Body of pancreas (tissue), 4 donors: ENCODE data around the gene BCL7A. TPM values are rescaled to one million over a fixed set of nuclear protein-coding genes. Genes with fewer than 3 reads are reported as not detected.

Source experiments
- ATAC-seq: fragments of 150-250 bp; one replicate; pipeline ENCODE4 v1.9.1; 2016
- DNase-seq, 4 donors: peaks; one replicate each; pipeline ENCODE4 v3.0.0-alpha.2; 2019
- H3K27ac ChIP-seq, 4 donors: fragments of 200-600 bp; sonication (generic); 1 replicate in 3 of 4; 2 replicates in 1 of 4; pipeline versions ENCODE4 v1.5.1 to v1.6.1; 2016 to 2019; ENCODE audit warnings: mild to moderate bottlenecking in 1 of 4, mixed read lengths in 1 of 4, moderate library complexity in 1 of 4
- H3K27me3 ChIP-seq, 2 donors: fragments of 200-600 bp; sonication (generic); one replicate each; pipeline ENCODE4 v1.6.0; 2016; ENCODE audit warnings: mild to moderate bottlenecking in 1 of 2
- H3K36me3 ChIP-seq, 2 donors: fragments of 200-600 bp; sonication (generic); replicated peaks in 1 of 2; 2 replicates each; pipeline ENCODE4 v1.5.1; 2016; ENCODE audit warnings: low read depth in 2 of 2; ENCODE audit not compliant: insufficient read depth in 1 of 2
- H3K4me1 ChIP-seq: fragments of 200-600 bp; sonication (generic); one replicate; pipeline ENCODE4 v1.6.0; 2016
- H3K4me3 ChIP-seq, 2 donors: fragments of 200-600 bp; sonication (generic); 1 replicate in 1 of 2; 2 replicates in 1 of 2; pipeline ENCODE4 v1.5.1; 2016 to 2019
- H3K9me3 ChIP-seq, 3 donors: fragments of 200-600 bp; sonication (generic); 1 replicate in 2 of 3; 2 replicates in 1 of 3; pipeline ENCODE4 v1.5.1; 2016
- CTCF ChIP-seq, 7 experiments: fragments of 450-650 bp in 4 of 7; fragments of 200-600 bp in 3 of 7; sonication (generic) in 3 of 7; IDR thresholded peaks; one replicate each; pipeline ENCODE4 v1.5.1; 2016 to 2019; ENCODE audit warnings: antibody characterized with exemption in 7 of 7
- POLR2A ChIP-seq, 3 donors: fragments of 450-650 bp; IDR thresholded peaks; one replicate each; pipeline ENCODE4 v1.6.1; 2016; ENCODE audit warnings: antibody characterized with exemption in 3 of 3, mild to moderate bottlenecking in 2 of 3
- WGBS, 2 donors: methylation state at CpG; one replicate each; pipeline ENCODE4 v1.1.5; 2017; 5-methylcytosine and 5-hydroxymethylcytosine counted together
- intact Hi-C: fragments of 100-400 bp; cut with DNase I; formaldehyde crosslinking; loops from one replicate; pipeline ENCODE4 v1.15.1; 2023
- total RNA-seq, 2 donors: library from RNA; depleted of rRNA; stranded (reverse); fragments of >200 nt; gene quantifications; one replicate each; pipeline ENCODE4 v1.1.0, GENCODE V29; 2016

BCL7A gene
- total RNA-seq, 2 donors from 2014 or later = 19.1 to 25.2 TPM

GRCh38 chr12:121990114-121990647 lies 31.5 kb upstream of the BCL7A start:
- Histone ChIP-seq H3K4me1 (no peaks in the 10 kb centered on the region), H3K9me3 (no peaks in the 10 kb centered on the region), H3K27me3 (no peaks in the 10 kb centered on the region), H3K4me3 (no peak overlapping the region), H3K27ac (no peak overlapping the region), H3K36me3 (no peaks in the 10 kb centered on the region)
- DNase-seq (no peak), ATAC-seq (no peak)
- TF ChIP-seq POLR2A (IDR thresholded peaks at IDR 0.05) = no peak
- no peak for TF ChIP-seq CTCF (IDR thresholded peaks at IDR 0.05)
- 80 to 86% methylated on average over 4 to 6 of the region's 6 CpGs for WGBS, 2 donors
- intact Hi-C loops = no loop called here

GRCh38 chr12:121990692-121991603 lies 30.7 kb upstream of the BCL7A start:
- intact Hi-C loops = no loop called here
- no peak for ATAC-seq
- TF ChIP-seq CTCF (IDR thresholded peaks at IDR 0.05) (no peak), POLR2A (IDR thresholded peaks at IDR 0.05) (no peak)
- Histone ChIP-seq H3K9me3 (no peaks in the 10 kb centered on the region), H3K4me1 (peaks cover 7% of the 10 kb centered on the region), H3K27ac (no peak overlapping the region), H3K27me3 (no peaks in the 10 kb centered on the region), H3K36me3 (no peaks in the 10 kb centered on the region), H3K4me3 (no peak overlapping the region)
- 63 to 75% methylated on average over 9 to 10 of the region's 10 CpGs for WGBS, 2 donors
- DNase-seq = no peak

GRCh38 chr12:121992059-121992879 lies 29.4 kb upstream of the BCL7A start:
- ATAC-seq (no peak), DNase-seq (peak in 1 of 4 donors; percentile 46)
- no peaks in the 10 kb centered on the region for H3K27me3 ChIP-seq
- intact Hi-C loops = no loop called here
- 76 to 88% methylated on average over 20 to 21 of the region's 21 CpGs for WGBS, 2 donors
- TF ChIP-seq POLR2A (IDR thresholded peaks at IDR 0.05) (no peak), CTCF (IDR thresholded peaks at IDR 0.05) (no peak)
- H3K4me3 ChIP-seq = no peak overlapping the region
- no peak overlapping the region for H3K27ac ChIP-seq
- H3K9me3 ChIP-seq = no peaks in the 10 kb centered on the region
- peaks cover 17% of the 10 kb centered on the region for H3K4me1 ChIP-seq
- no peaks in the 10 kb centered on the region for H3K36me3 ChIP-seq

GRCh38 chr12:121996050-121996944 lies 25.4 kb upstream of the BCL7A start:
- ATAC-seq (peak; percentile 86), DNase-seq (peak in 3 of 4 donors; percentile 19 to 21 (median 20))
- H3K4me3 ChIP-seq = no peak overlapping the region
- 16 to 25% methylated on average over 9 of the region's 9 CpGs for WGBS, 2 donors
- no peaks in the 10 kb centered on the region for H3K27me3 ChIP-seq
- no peaks in the 10 kb centered on the region for H3K36me3 ChIP-seq
- intact Hi-C loops = no loop called here
- peak overlapping the region; percentile 58 to 83 (median 67) for H3K27ac ChIP-seq
- peaks cover 17% of the 10 kb centered on the region for H3K4me1 ChIP-seq
- no peaks in the 10 kb centered on the region for H3K9me3 ChIP-seq
- no peak for TF ChIP-seq CTCF (IDR thresholded peaks at IDR 0.05)
- TF ChIP-seq POLR2A (IDR thresholded peaks at IDR 0.05) = peak in 1 of 3 donors; percentile 40
